Left lung (tissue), 10 donors: Measurements from ENCODE around the gene RMC1. TPM values are rescaled to one million over a fixed set of nuclear protein-coding genes. Genes with fewer than 3 reads are reported as not detected.
A peak's percentile ranks its signal among the peaks of the same experiment; 100 is the strongest.

Experiments
- ATAC-seq: fragments of 200-7000 bp; cut with Tn5 transposase; one replicate; pipeline ENCODE4 v1.9.1; 2020; ENCODE audit warnings: moderate library complexity
- DNase-seq, 4 donors: peaks; one replicate each; pipeline ENCODE4 v3.0.0-alpha.2; 2013 to 2020
- H3K27ac ChIP-seq, 2 donors: fragments of 200-600 bp; sonication (generic) in 1 of 2; one replicate each; pipeline versions ENCODE4 v1.5.0 to v1.8.0; 2020 to 2021
- H3K27me3 ChIP-seq, 2 donors: fragments of 200-600 bp; sonication (generic) in 1 of 2; one replicate each; pipeline versions ENCODE4 v1.5.0 to v1.8.0; 2020 to 2021
- H3K36me3 ChIP-seq, 2 donors: fragments of 200-600 bp; sonication (generic) in 1 of 2; one replicate each; pipeline versions ENCODE4 v1.5.0 to v1.8.0; 2020 to 2021
- H3K4me1 ChIP-seq, 2 donors: fragments of 200-600 bp; one replicate each; pipeline ENCODE4 v1.8.0; 2021
- H3K4me3 ChIP-seq, 2 donors: fragments of 200-600 bp; sonication (generic) in 1 of 2; one replicate each; pipeline versions ENCODE4 v1.5.0 to v1.8.0; 2020 to 2021; ENCODE audit warnings: mild to moderate bottlenecking in 1 of 2
- H3K9me3 ChIP-seq, 2 donors: fragments of 200-600 bp; sonication (generic) in 1 of 2; one replicate each; pipeline versions ENCODE4 v1.5.0 to v1.8.0; 2020 to 2021
- CTCF ChIP-seq, 2 donors: fragments of 200-600 bp; sonication (generic) in 1 of 2; IDR thresholded peaks; one replicate each; pipeline versions ENCODE4 v1.5.0 to v1.8.0; 2021; ENCODE audit warnings: antibody characterized with exemption in 2 of 2
- intact Hi-C, 2 donors: fragments of 100-400 bp; cut with DNase I; formaldehyde crosslinking; loops; one replicate each; pipeline versions ENCODE4 v1.11.2 to v1.14.2; 2022
- polyA plus RNA-seq, 6 donors: library from polyadenylated mRNA; unstranded; fragments of 120-200 nt; gene quantifications; one replicate each; pipeline ENCODE4 v1.2.1, GENCODE V29; 2013; ENCODE audit not compliant: insufficient read length in 6 of 6
- total RNA-seq, 2 donors: library from RNA; stranded (reverse); fragmentation: NEBNext Ultra II Directional; extraction: Animal tissue kit (Norgen Biotek cat#: 25700); gene quantifications; one replicate each; pipeline ENCODE4 v1.2.1, GENCODE V29; 2021
- donor health status: DM: no; HTN: yes; CAD: no.
- donor health status: DM: no; HTN: no; CAD: no.

Gene RMC1
- total and polyA plus RNA-seq, 8 donors: 23.5 to 37.9 (median 27.2) TPM

GRCh38 chr18:23470620-23471387, 32.5 kb upstream of the RMC1 start:
- ATAC-seq (no peak), DNase-seq (no peak)
- Histone ChIP-seq H3K4me1 (no peaks in the 10 kb centered on the region), H3K4me3 (no peak overlapping the region), H3K27ac (no peak overlapping the region), H3K27me3 (no peaks in the 10 kb centered on the region), H3K36me3 (peaks cover 9 to 98% of the 10 kb centered on the region in 2 donors), H3K9me3 (no peaks in the 10 kb centered on the region)
- TF ChIP-seq CTCF (IDR thresholded peaks at IDR 0.05): no peak
- intact Hi-C loops: no loop called here

GRCh38 chr18:23471486-23471885, 31.8 kb upstream of the RMC1 start:
- H3K36me3 ChIP-seq: peaks cover 9 to 98% of the 10 kb centered on the region in 2 donors
- no peak for DNase-seq
- intact Hi-C loops: no loop called here

GRCh38 chr18:23479829-23480505, 23.3 kb upstream of the RMC1 start:
- no peak for TF ChIP-seq CTCF (IDR thresholded peaks at IDR 0.05)
- intact Hi-C loops: no loop called here
- no peaks in the 10 kb centered on the region for H3K9me3 ChIP-seq
- peak overlapping the region in 1 of 2 donors; percentile 42 for H3K27ac ChIP-seq
- no peak overlapping the region for H3K4me3 ChIP-seq
- ATAC-seq: peak; percentile 34
- peaks cover 7 to 87% of the 10 kb centered on the region in 2 donors for H3K36me3 ChIP-seq
- no peaks in the 10 kb centered on the region for H3K27me3 ChIP-seq
- no peak for DNase-seq
- H3K4me1 ChIP-seq: no peaks in the 10 kb centered on the region

More at GRCh38 chr18:23471486-23471885, 31.8 kb upstream of the RMC1 start:
- H3K4me1 ChIP-seq: no peaks in the 10 kb centered on the region
- no peak for TF ChIP-seq CTCF (IDR thresholded peaks at IDR 0.05)
- H3K4me3 ChIP-seq: no peak overlapping the region
- H3K27me3 ChIP-seq: no peaks in the 10 kb centered on the region
- H3K27ac ChIP-seq: no peak overlapping the region
- ATAC-seq: no peak
- H3K9me3 ChIP-seq: no peaks in the 10 kb centered on the region

GRCh38 chr18:23484561-23485182, 18.6 kb upstream of the RMC1 start:
- Histone ChIP-seq H3K4me1 (peaks cover 0 to 14% of the 10 kb centered on the region in 2 donors), H3K27me3 (no peaks in the 10 kb centered on the region), H3K9me3 (no peaks in the 10 kb centered on the region), H3K27ac (no peak overlapping the region), H3K36me3 (peaks cover 4 to 40% of the 10 kb centered on the region in 2 donors), H3K4me3 (no peak overlapping the region)
- ATAC-seq (no peak), DNase-seq (no peak)
- intact Hi-C loops: no loop called here
- TF ChIP-seq CTCF (IDR thresholded peaks at IDR 0.05): no peak

GRCh38 chr18:23485386-23485785, 17.9 kb upstream of the RMC1 start:
- Histone ChIP-seq H3K27me3 (no peaks in the 10 kb centered on the region), H3K4me1 (peaks cover 0 to 14% of the 10 kb centered on the region in 2 donors), H3K27ac (no peak overlapping the region), H3K9me3 (no peaks in the 10 kb centered on the region), H3K36me3 (peaks cover 4 to 34% of the 10 kb centered on the region in 2 donors), H3K4me3 (no peak overlapping the region)
- intact Hi-C loops: no loop called here
- no peak for DNase-seq
- no peak for ATAC-seq
- no peak for TF ChIP-seq CTCF (IDR thresholded peaks at IDR 0.05)
